Suprapubic skin (tissue), 4 donors: Measurements from ENCODE around the gene AKAP17A. TPM values are rescaled to one million over a fixed set of nuclear protein-coding genes. Genes with fewer than 3 reads are reported as not detected.

Source experiments
- DNase-seq, 2 donors: peaks; one replicate each; pipeline ENCODE4 v3.0.0-alpha.2; 2019; ENCODE audit warnings: low spot score in 2 of 2
- H3K27ac ChIP-seq: fragments of 200-600 bp; sonication (generic); one replicate; pipeline ENCODE4 v1.5.1; 2019
- H3K27me3 ChIP-seq: fragments of 200-600 bp; sonication (generic); one replicate; pipeline ENCODE4 v1.5.1; 2019
- H3K36me3 ChIP-seq: fragments of 200-600 bp; sonication (generic); one replicate; pipeline ENCODE4 v1.5.1; 2019
- H3K4me1 ChIP-seq: fragments of 200-600 bp; sonication (generic); one replicate; pipeline ENCODE4 v1.5.1; 2019
- H3K4me3 ChIP-seq: fragments of 200-600 bp; sonication (generic); one replicate; pipeline ENCODE4 v1.5.1; 2019; ENCODE audit warnings: mild to moderate bottlenecking
- H3K9me3 ChIP-seq: fragments of 200-600 bp; sonication (generic); one replicate; pipeline ENCODE4 v1.5.1; 2019
- CTCF ChIP-seq, 2 donors: fragments of 200-600 bp in 1 of 2; fragments of 450-650 bp in 1 of 2; sonication (generic) in 1 of 2; IDR thresholded peaks; one replicate each; pipeline ENCODE4 v1.5.1; 2016 to 2019; ENCODE audit warnings: antibody characterized with exemption in 2 of 2, mild to moderate bottlenecking in 1 of 2, moderate library complexity in 1 of 2
- EP300 ChIP-seq: sonication (generic); formaldehyde crosslinking; IDR thresholded peaks from one replicate; pipeline ENCODE4 v1.6.1; 2017; ENCODE audit warnings: antibody characterized with exemption
- POLR2A ChIP-seq, 2 donors: fragments of 450-650 bp; IDR thresholded peaks; one replicate each; pipeline ENCODE4 v1.6.1; 2017; ENCODE audit warnings: antibody characterized with exemption in 2 of 2, mild to moderate bottlenecking in 2 of 2, moderate library complexity in 2 of 2
- POLR2AphosphoS5 ChIP-seq, 3 donors: sonication (generic); formaldehyde crosslinking; IDR thresholded peaks; one replicate each; pipeline ENCODE4 v1.6.1; 2017; ENCODE audit warnings: antibody characterized with exemption in 3 of 3
- WGBS: methylation state at CpG from one replicate; pipeline ENCODE4 v1.1.5; 2018; 5-methylcytosine and 5-hydroxymethylcytosine counted together
- total RNA-seq, 4 donors: library from RNA; depleted of rRNA; stranded (reverse); fragments of >200 nt; gene quantifications; one replicate each; pipeline ENCODE4 v1.1.0, GENCODE V29; 2016

The AKAP17A gene
- total RNA-seq, 4 donors from 2014 or later, result 31.4 to 86.7 (median 37.9) TPM

GRCh38 chrX:1595711-1596060, 4.3 kb downstream of the AKAP17A start:
- TF ChIP-seq POLR2AphosphoS5 (IDR thresholded peaks at IDR 0.05) (no peak), CTCF (IDR thresholded peaks at IDR 0.05) (no peak), POLR2A (IDR thresholded peaks at IDR 0.05) (no peak), EP300 (no peak)
- WGBS, result 91% methylated on average over 17 of the region's 17 CpGs
- Histone ChIP-seq H3K4me3 (no peak overlapping the region), H3K27me3 (no peaks in the 10 kb centered on the region), H3K4me1 (peaks cover 25% of the 10 kb centered on the region), H3K9me3 (no peaks in the 10 kb centered on the region), H3K27ac (no peak overlapping the region), H3K36me3 (peaks cover 73% of the 10 kb centered on the region)
- peak in 1 of 2 donors; percentile 24 for DNase-seq

GRCh38 chrX:1596676-1597344, 5.4 kb downstream of the AKAP17A start:
- WGBS, result 89% methylated on average over 24 of the region's 30 CpGs
- Histone ChIP-seq H3K4me1 (peaks cover 22% of the 10 kb centered on the region), H3K9me3 (no peaks in the 10 kb centered on the region), H3K4me3 (no peak overlapping the region), H3K36me3 (peaks cover 84% of the 10 kb centered on the region), H3K27me3 (no peaks in the 10 kb centered on the region), H3K27ac (no peak overlapping the region)
- DNase-seq, result no peak
- TF ChIP-seq CTCF (IDR thresholded peaks at IDR 0.05) (no peak), POLR2AphosphoS5 (IDR thresholded peaks at IDR 0.05) (no peak), POLR2A (IDR thresholded peaks at IDR 0.05) (no peak), EP300 (no peak)

GRCh38 chrX:1597345-1598020, 6.1 kb downstream of the AKAP17A start:
- Histone ChIP-seq H3K36me3 (peaks cover 91% of the 10 kb centered on the region), H3K27me3 (no peaks in the 10 kb centered on the region), H3K27ac (no peak overlapping the region), H3K4me1 (peaks cover 17% of the 10 kb centered on the region), H3K9me3 (no peaks in the 10 kb centered on the region), H3K4me3 (no peak overlapping the region)
- DNase-seq, result peak in 1 of 2 donors; percentile 76
- no peak for TF ChIP-seq POLR2A (IDR thresholded peaks at IDR 0.05)
- no peak for TF ChIP-seq CTCF (IDR thresholded peaks at IDR 0.05)
- no peak for TF ChIP-seq EP300
- WGBS, result 98% methylated on average over 22 of the region's 25 CpGs

- Histone ChIP-seq H3K27ac (no peak overlapping the region), H3K36me3 (peaks cover 96% of the 10 kb centered on the region), H3K4me1 (peaks cover 10% of the 10 kb centered on the region), H3K27me3 (no peaks in the 10 kb centered on the region), H3K4me3 (no peak overlapping the region), H3K9me3 (no peaks in the 10 kb centered on the region)
- WGBS, result 86% methylated on average over 48 of the region's 50 CpGs
- peak in 1 of 2 donors; percentile 75 for DNase-seq
- no peak for TF ChIP-seq POLR2A (IDR thresholded peaks at IDR 0.05)
- no peak for TF ChIP-seq EP300
- no peak for TF ChIP-seq POLR2AphosphoS5 (IDR thresholded peaks at IDR 0.05)
- no peak for TF ChIP-seq CTCF (IDR thresholded peaks at IDR 0.05)
These were observed 6.8 kb downstream of the AKAP17A start for GRCh38 chrX:1598021-1598875.
